ENCODE measurements around the gene EVI5L.

EVI5L gene

DNA sequence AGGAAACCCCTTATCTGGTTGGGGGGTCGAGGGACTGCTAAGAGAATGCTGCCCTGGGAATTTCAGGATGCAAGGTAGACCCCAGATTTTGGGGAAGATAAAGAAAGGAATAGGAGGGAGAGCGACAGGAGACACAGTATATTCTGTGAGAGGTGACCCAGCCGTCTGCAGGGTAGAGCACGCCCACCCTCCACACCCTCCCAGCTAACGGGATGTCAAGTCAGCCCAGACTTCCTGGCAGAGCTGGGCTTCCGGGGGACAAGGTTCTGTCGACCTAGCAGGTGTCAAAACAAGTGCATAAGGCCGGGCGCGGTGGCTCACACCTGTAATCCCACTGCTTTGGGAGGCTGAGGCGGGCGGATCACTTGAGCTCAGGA, 44.9 kb downstream of the EVI5L start:
- DNase-seq = no peak

- no peak for DNase-seq
Measured at GRCh38 chr19:7877249-7877836, 47.3 kb downstream of the EVI5L start.

DNA sequence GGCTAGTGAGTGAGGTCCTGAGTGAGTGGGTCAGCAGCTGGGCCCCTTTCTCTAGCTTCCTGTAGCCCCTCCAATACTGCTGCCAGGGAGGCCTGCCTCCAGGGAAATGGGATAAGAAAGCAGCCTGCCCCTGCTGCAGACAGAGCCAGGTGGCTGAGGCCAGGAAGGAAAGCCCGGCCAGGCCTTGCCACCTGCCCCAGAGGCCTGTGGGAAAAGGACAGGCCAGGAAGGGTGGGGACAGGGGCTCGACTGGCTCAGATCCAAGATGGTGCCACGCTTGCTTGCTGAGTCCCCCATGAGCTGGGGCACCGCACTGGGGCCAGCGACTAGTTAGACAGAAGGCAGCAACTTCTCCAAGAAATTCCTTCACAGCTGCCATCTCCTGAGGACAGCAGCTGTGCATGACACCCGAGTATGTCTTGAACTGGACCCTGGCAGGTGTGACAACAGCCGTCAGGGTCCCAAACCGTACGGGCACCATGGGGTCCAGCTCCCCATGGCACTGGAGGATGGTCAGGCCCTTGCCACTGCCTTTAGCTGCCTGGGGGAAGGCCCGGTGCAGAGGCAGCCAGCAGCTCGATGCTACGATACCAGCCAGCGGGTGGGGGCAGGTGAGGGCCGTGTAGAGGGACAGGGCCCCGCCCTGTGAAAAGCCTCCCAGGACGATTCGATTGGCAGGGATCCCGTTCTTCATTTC, 49.2 kb downstream of the EVI5L start:
- DNase-seq = no peak

DNA sequence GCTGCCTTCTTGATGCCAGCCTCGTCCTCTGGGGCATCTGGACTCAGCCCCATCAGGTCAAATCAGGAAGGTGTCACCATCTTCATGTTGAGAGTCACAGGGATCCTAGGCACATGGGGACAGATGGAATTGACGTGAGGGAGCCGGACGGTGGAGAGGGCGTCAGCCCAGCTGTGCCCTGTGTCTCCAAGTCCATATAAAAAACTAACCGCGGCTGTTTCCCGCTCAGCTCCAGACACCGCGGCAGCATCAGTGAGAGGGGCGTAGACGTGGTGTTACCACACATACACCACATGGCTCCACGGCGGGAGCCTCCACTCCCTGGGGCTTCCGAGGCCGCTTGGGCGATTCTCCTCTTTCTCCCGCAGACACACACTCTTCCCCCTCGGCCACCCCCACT, 49.8 kb downstream of the EVI5L start:
- no peak for DNase-seq

GRCh38 chr19:7881910-7882309, 51.9 kb downstream of the EVI5L start:
- no peak for DNase-seq

GRCh38 chr19:7883105-7883504, 53.1 kb downstream of the EVI5L start:
- no peak for DNase-seq

GRCh38 chr19:7883796-7884570, 54.0 kb downstream of the EVI5L start:
- DNase-seq = no peak

DNA sequence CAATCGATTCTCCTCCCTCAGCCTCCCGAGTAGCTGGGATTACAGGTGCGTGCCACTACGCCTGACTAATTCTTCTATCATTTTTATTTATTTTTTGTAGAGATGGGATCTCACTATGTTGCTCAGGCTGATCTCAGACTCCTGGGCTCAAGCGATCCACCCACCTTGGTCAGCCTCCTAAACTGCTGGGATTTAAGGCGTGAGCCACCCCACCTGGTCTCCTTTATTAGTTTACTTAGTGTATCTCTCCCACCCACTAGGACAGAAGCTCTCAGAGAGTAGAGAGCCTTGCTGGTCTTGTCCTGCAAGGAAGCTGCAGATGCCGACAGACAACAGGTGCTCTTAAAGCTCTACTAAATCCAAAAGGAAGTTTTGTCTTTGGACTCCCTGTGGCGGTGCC, 55.8 kb downstream of the EVI5L start:
- DNase-seq = no peak

DNA sequence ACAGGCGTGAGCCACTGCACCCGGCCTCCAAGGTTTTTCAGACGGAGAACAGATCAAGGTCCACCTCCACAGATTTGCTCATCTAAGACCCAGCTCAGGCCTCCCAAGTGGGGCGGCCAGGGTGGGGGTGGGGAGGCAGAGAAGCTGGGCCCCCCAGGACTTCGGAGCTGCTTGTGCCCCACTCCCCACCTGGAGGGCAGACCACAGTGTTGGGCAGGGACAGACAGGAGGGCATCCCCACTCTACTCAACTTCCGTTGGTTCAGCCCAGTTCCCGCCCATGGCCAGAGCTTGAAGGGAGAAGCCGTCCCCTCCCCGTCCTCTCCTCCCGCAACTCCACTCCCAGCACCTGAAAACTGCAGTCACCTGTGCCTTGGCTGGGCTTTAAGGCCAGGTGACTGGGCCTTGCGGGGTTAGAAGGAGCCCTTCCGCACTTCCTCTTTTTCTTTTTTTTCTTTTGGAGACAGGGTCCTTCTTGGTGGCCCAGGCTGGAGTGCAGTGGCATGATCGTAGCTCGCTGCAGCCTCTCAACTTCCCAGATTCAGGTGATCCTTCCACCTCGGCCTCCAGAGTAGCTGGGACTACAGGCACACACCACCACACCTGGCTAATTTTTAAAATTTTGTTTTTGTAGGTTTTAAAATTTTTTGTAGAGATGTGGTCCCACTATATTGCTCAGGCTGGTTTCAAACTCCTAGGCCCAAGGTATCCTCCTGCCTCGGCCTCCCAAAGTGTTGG, 57.6 kb downstream of the EVI5L start:
- no peak for DNase-seq

DNA sequence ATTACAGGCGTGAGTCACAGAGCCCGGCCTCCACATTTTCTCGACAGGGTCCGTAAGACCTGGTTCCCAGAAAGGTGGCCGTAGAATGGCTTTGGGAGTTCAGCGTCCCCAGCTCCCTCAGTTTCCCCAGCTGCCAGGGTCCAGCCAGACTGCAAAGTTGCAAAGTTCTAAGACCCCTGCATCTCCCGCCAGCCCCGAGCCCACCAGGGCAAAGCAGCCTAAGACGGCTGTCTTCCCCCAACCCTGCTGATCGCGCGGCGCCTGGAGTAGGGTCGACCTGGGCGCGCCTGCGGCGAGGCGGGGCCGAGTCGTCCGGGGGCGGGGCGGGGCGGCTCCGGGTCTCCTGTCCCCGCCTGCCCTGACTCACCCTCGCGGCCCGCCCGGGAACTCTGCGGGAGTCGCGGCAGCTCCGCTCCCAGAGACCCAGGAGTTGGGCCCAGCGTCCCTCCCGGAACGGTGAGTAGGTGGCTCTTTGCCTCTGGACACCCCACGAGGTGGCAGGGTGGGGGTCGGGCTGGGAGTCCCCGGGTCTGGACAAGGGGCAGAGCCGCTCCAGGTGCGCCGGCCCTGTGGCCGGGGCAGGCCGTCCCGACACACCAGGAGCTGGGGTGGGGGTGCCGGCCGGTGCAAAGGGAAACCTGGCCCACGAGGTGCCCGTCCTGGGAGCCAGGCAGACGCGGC, 58.3 kb downstream of the EVI5L start, which contains the start of gene LRRC8E:
Gene LRRC8E (plus strand): TSS at position 366 of the 681 bp plus-strand sequence. CDS start 7,094 bp downstream, outside the sequence.
- peak; percentile 67 for DNase-seq

DNA sequence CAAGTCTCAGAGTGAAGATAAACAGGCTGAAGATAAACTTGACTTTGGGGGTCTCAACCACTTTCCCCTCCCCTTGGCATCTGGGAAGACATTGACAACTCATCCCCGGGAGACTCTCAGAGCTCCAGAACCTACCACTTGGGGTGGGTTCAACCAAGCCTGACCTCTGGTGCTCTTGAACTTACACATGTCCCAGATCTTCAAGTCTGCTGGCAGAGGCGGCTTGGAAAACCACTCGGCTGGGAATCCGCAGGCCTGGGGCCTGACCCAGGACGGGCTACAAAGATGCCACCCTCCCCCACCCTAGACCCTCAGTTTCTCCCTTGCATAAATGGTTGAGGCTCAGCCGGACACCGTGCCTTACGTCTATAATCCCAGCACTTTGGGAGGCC, 58.8 kb downstream of the EVI5L start:
- no peak for DNase-seq

DNA sequence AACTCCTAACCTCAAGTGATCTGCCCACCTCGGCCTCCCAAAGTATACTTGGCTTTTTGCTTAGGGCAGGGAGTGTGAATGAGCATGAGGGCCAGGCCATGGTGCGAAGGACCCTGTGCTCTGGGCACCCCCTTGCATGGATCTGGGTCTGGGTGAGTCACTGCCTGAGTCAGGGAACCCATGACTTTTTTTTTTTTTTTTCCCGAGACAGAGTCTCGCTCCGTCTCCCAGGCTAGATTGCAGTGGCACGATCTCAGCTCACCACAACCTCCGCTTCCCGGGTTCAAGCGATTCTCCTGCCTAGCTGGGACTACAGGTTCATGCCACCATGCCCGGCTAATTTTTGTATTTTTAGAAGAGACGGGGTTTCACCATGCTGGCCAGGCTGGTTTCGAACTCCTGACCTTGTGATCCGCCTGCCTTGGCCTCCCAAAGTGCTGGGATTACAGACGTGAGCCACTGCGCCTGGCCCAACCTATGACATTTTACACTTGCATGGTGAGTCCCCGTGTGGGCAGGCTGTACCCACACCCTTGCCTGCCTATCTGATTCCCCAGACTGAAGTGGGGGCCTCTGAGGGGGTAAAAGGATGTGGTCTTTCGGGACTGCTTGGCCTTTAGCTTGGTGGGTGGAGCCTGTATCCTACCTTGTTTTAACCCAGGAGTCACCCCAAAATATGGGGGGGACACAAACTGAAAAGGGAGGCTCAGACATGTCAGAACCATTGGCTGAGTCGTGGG, 63.5 kb downstream of the EVI5L start:
- DNase-seq = peak; percentile 8

DNA sequence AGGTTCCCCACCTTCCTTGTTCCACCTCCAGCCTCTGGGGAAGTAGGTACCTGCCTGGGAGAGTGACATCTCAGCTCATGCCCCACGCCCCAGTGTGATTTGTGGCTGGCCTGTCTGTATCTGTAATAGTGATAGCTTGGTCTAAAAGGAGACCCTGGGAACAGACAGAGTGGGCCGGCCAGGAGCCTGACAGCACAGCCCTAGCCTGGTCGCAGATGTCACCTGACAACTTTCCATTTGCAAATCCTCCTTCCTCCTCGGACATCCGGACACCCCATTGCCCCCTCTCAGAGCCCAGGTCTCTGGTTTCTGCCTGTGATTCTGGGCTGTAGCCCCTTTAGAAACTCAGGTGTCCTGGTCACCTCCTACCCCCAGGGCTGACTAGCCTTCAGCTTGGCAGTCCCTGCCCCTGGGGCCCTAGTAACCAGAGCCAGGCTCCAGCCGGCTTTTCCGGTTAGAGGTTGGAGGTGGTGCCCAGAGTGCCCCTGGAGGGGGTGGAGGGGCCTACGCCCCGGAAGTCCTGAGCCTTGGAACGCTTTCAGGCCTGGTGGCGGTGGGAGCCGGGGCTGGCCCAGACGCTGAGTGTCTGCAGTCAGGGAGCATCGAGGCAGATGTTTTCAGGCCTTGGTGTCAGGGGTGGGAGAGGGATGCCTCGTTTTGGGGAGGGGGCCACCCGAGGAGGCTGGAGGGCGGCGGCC, 64.7 kb downstream of the EVI5L start:
- DNase-seq = peak; percentile 7

DNA sequence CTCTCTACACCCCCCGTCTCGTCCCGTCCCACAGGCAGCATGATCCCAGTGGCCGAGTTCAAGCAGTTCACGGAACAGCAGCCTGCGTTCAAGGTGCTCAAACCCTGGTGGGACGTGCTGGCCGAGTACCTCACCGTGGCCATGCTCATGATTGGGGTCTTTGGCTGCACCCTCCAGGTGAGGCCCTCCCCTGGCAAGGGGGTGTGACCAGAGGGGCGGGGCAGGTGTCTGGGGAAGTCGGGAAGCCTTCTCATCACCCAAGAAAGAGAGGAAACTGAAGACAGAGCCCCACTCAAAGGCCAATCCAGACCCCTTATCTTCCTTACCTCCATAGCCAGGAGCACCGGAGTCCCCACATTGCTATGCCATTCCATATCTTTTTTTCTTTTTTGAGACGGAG, 65.5 kb downstream of the EVI5L start:
- no peak for DNase-seq

DNA sequence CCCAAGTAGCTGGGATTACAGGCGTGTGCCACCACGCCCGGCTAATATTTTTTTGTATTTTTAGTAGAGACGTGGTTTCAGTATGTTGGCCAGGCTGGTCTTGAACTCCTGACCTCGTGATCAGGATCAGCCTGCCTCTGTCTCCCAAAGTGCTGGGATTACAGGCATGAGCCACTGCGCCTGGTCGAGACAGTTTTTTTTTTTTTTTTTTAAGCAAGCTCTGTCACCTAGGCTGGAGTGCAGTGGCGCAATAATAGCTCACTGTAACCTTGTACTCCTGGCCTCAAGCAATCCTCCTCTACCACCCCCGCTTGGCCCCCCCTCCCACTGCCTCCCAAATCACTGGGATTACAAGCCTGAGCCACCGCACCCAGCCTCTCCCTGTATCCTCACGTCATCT, 67.3 kb downstream of the EVI5L start:
- no peak for DNase-seq

GRCh38 chr19:7898967-7899366, 68.9 kb downstream of the EVI5L start:
- DNase-seq = no peak

DNA sequence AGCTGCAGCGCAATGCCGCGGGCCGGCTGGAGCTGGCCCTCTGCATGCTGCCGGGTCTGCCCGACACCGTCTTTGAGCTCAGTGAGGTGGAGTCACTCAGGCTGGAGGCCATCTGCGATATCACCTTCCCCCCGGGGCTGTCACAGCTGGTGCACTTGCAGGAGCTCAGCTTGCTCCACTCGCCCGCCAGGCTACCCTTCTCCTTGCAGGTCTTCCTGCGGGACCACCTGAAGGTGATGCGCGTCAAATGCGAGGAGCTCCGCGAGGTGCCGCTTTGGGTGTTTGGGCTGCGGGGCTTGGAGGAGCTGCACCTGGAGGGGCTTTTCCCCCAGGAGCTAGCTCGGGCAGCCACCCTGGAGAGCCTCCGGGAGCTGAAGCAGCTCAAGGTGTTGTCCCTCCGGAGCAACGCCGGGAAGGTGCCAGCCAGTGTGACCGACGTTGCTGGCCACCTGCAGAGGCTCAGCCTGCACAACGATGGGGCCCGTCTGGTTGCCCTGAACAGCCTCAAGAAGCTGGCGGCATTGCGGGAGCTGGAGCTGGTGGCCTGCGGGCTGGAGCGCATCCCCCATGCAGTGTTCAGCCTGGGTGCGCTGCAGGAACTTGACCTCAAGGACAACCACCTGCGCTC, 69.8 kb downstream of the EVI5L start:
- DNase-seq = peak; percentile 6

- DNase-seq = peak; percentile 5
Measured at GRCh38 chr19:7900401-7900870, 70.4 kb downstream of the EVI5L start.

DNA sequence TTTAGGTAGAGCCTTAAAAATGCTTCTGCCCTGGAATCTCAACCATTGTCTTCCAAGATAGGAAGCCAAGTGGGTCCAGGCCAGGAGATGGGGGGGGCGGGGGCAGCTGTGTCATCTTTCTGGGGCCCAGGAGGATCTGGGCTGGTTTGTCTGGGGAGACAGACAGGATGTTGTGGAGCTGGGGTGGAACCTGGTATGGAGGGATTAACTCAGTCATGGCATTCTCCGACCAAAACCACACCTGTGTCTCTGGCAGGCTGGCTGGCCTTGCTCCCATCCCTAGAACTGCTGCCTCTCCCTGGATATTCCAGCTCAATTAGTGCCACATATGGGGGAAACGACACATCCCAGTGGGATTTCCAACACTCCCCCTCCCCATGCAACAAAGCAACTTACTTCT, 70.9 kb downstream of the EVI5L start:
- no peak for DNase-seq

GRCh38 chr19:7901337-7901736, 71.3 kb downstream of the EVI5L start:
- no peak for DNase-seq

- no peak for DNase-seq
Measured at GRCh38 chr19:7902796-7903243, 72.8 kb downstream of the EVI5L start.

Measured in 8988T (cell line).